Epithelial cell of proximal tubule (primary cell): ENCODE data around the gene RACGAP1. TPM values are rescaled to one million over a fixed set of nuclear protein-coding genes. Genes with fewer than 3 reads are reported as not detected.

Experiments
- DNase-seq: peaks from one replicate; pipeline ENCODE4 v3.0.0-alpha.2; 2011; ENCODE audit warnings: low read depth
- H3K4me3 ChIP-seq: 2 replicates; pipeline ENCODE4 v1.5.1; 2011; ENCODE audit warnings: low read depth, mild to moderate bottlenecking, low read length
- total RNA-seq: library from RNA; depleted of rRNA; stranded (reverse); fragments of >200 nt; gene quantifications from 2 replicates; pipeline ENCODE4 v1.2.3, GENCODE V29; 2015
- TF ChIP-seq, protein P1 (sequence below): conservative IDR thresholded peaks from 2 replicates; pipeline ENCODE4 v1.5.1; 2012; ENCODE audit warnings: low read depth, mild to moderate bottlenecking, low read length

Gene RACGAP1
- total RNA-seq, 1 donor from 2014 or later, result 86.5 TPM

DNA sequence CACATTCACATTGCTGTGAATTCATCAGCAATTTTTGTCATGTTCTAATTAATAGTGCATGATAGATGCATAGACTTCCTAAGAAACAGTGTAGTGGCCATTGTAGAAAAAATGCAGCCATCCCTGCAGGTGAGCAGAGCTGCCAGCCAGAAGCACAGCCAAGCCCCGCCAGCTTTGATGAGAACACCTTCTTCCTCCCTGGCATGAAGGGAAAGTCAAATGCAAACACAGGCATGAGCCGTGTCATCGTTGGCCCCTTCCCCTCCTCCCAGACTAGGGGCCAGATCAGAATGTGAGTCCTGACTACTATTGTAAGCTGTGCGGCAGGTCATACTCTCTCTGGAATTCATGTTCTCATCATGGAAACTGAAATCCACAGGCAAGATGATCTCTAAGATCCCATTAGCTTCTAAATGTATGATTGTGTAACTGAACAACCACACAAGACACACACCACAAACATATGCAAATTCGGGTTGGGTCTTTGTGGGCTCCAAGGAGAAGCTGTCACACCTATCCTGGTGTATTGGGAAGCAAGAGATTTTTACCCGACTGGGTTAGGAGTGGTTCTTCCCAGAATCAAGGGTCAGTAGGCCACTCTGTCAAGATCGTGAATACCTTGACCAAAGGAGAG, 77.6 kb downstream of the RACGAP1 start:
- TF ChIP-seq, protein P1, sequence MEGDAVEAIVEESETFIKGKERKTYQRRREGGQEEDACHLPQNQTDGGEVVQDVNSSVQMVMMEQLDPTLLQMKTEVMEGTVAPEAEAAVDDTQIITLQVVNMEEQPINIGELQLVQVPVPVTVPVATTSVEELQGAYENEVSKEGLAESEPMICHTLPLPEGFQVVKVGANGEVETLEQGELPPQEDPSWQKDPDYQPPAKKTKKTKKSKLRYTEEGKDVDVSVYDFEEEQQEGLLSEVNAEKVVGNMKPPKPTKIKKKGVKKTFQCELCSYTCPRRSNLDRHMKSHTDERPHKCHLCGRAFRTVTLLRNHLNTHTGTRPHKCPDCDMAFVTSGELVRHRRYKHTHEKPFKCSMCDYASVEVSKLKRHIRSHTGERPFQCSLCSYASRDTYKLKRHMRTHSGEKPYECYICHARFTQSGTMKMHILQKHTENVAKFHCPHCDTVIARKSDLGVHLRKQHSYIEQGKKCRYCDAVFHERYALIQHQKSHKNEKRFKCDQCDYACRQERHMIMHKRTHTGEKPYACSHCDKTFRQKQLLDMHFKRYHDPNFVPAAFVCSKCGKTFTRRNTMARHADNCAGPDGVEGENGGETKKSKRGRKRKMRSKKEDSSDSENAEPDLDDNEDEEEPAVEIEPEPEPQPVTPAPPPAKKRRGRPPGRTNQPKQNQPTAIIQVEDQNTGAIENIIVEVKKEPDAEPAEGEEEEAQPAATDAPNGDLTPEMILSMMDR, result no peak
- no peak overlapping the region for H3K4me3 ChIP-seq
- no peak for DNase-seq

DNA sequence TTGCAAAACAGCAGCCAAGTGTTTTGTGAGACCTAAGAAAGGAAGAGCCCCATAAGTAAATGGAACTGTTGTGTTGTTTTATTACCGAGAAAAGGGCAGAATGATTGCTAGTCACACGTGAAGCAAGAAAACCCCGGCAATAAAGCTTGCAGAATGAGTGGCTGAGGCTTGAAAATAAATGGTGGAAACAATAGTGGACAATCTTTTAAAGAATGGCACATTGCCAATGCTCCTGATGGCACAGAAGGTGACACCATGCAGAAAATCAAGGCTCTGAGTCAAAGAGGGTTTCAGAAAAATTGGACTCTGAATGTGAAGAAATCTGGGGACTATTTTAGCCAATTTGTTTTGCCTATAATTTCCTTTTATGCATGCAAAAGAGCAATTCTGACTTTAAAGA, 78.8 kb downstream of the RACGAP1 start:
- no peak for DNase-seq
- TF ChIP-seq, protein P1, result no peak
- no peak overlapping the region for H3K4me3 ChIP-seq

DNA sequence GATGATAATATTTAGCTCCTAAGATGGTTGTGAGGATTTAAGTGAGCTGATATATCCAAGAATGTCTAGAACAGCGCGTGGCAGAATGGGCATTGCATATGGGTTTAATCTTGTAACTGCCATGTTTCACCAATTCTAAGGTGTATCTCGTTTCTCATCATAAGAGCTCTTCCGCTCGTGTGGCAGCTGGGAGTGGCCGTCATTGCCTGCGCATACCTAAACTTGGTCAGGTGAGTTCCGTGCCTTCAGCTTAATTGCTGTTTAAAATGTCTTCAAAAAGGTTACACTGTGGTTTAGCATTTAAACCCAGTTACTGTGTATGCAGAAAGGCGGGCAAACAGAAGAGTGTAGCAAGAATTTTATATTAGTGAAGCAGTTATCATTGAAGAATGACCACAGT, 79.2 kb downstream of the RACGAP1 start:
- no peak overlapping the region for H3K4me3 ChIP-seq
- no peak for DNase-seq
- TF ChIP-seq, protein P1, result no peak

DNA sequence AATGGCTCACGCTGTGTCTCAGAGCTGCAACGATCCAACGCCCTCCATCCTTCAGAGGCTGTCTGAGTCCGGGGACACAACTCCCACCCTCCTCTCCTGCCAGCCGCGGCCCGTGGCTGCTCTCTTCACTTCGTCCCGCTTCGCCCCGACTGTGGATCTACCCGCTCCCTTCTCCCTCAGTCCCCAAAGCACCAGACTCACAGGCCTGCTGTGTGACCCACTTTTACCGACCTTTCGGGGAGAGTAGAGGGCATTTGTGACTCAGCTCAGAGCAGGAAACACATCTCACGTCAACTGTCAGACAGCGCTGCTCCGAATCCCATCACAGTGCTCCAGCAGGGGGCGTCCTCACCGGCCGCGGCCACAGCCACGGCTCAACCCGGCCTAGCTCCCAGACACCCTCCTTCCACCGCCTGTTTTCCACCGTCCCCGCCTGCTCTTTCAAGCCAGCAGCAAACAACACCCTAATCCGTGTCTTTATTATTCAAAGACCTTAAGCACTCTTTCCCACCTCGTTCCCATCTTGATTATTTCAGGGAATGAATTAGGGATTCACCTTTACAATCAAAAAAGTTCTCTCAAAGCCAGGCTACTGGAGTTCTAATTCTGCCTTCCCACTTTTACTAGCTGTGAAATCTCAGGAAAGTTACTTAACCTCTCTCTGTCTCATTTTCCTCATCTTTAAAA, 79.8 kb downstream of the RACGAP1 start:
- DNase-seq, result no peak
- TF ChIP-seq, protein P1, result peak; percentile 93
- H3K4me3 ChIP-seq, result no peak overlapping the region

DNA sequence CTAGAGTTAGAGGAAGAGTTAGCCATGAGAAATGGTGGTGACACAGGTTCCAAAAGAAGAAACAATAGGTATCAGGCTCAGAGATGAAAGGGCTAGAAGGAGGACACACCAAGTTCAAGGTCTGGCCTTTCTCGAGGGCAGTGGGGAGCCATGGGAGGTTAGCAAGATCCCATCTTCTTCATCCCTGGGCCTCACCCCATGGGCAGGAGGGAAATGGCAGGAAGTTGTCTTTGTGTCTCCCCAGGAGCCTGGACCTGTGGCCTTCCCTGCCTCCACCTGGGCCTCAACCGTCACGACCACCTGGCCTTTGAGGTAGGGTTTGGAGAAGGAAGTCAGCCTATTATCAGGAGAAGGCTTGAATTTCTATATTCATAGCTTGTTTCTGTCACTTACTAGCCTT, 80.6 kb downstream of the RACGAP1 start:
- H3K4me3 ChIP-seq, result no peak overlapping the region
- DNase-seq, result no peak
- TF ChIP-seq, protein P1, result no peak

DNA sequence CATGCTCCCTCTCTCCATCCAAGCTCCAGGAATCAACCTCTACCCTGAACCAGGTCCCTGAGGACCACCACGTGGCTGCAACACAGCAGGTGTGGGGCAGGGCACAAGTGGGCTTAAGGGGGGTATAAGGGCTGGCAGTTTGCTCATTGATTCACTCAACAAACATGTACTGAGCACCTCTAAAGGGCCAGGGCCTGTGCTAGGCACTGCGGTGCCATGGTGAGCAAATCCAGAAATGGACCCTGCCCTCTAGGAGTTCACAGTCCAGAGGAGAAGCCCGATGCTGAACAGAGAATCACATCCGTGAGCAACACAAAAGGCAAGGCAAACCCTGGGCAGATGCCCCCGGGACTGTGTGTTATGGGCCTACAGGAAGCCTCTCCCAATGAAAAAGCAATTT, 81.2 kb downstream of the RACGAP1 start:
- DNase-seq, result no peak
- TF ChIP-seq, protein P1, result no peak
- no peak overlapping the region for H3K4me3 ChIP-seq

DNA sequence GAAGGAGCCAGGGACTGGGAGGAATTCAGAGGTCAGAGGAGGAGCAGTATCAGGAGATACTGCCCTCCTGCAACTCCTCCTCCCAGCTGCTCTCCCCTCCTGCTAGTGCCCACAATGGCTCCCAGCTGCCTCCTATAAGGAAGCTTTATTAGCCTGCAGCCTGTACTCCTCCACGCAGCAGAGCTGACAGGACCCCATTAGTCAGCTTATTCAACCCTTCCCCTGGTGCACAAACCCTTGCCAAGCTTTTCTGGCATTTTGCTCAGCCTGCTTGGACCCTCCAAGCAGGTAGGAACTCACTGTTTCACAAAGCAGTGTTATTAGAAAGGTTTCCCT, 81.7 kb downstream of the RACGAP1 start:
- TF ChIP-seq, protein P1, result no peak
- no peak overlapping the region for H3K4me3 ChIP-seq
- DNase-seq, result no peak
